Measurements from ENCODE around the gene REPS2. TPM values are rescaled to one million over a fixed set of nuclear protein-coding genes. Genes with fewer than 3 reads are reported as not detected.

Gene REPS2
- total RNA-seq, 1 donor from 2014 or later, result 4.1 TPM

- Histone ChIP-seq H3F3A (ENCODE audit: low read depth) (no peaks in the 10 kb centered on the region), H3K27me3 (no peaks in the 10 kb centered on the region), H4K20me1 (ENCODE audit: low read depth) (no peaks in the 10 kb centered on the region), H3K4me2 (no peak overlapping the region), H3K9me3 (ENCODE audit: low read depth) (no peaks in the 10 kb centered on the region), H3K79me2 (ENCODE audit: low read depth) (no peaks in the 10 kb centered on the region), H2AFZ (replicated peaks) (no peak overlapping the region), H3K9ac (no peak overlapping the region), H3K27ac (no peak overlapping the region), H3K36me3 (no peaks in the 10 kb centered on the region), H3K4me3 (no peak overlapping the region), H3K4me1 (no peaks in the 10 kb centered on the region)
- DNase-seq (ENCODE audit: low spot score), result no peak
- Mint-ChIP-seq H3K4me1 (peaks cover 8% of the 10 kb centered on the region), H3K27me3 (ENCODE audit: insufficient read depth, low read depth) (no peaks in the 10 kb centered on the region), H3K27ac (no peak overlapping the region), H3K9me3 (no peaks in the 10 kb centered on the region), H3K4me3 (no peak overlapping the region), H3K36me3 (no peaks in the 10 kb centered on the region)
- TF ChIP-seq, protein P1, sequence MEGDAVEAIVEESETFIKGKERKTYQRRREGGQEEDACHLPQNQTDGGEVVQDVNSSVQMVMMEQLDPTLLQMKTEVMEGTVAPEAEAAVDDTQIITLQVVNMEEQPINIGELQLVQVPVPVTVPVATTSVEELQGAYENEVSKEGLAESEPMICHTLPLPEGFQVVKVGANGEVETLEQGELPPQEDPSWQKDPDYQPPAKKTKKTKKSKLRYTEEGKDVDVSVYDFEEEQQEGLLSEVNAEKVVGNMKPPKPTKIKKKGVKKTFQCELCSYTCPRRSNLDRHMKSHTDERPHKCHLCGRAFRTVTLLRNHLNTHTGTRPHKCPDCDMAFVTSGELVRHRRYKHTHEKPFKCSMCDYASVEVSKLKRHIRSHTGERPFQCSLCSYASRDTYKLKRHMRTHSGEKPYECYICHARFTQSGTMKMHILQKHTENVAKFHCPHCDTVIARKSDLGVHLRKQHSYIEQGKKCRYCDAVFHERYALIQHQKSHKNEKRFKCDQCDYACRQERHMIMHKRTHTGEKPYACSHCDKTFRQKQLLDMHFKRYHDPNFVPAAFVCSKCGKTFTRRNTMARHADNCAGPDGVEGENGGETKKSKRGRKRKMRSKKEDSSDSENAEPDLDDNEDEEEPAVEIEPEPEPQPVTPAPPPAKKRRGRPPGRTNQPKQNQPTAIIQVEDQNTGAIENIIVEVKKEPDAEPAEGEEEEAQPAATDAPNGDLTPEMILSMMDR (IDR thresholded peaks at IDR 0.05), result no peak
- no peak for TF ChIP-seq EZH2 (IDR thresholded peaks at IDR 0.05)
- TF ChIP-seq EZH2phosphoT487 (IDR thresholded peaks at IDR 0.05), result no peak
Measured at GRCh38 chrX:17052793-17053192, 106.3 kb downstream of the REPS2 start.

DNA sequence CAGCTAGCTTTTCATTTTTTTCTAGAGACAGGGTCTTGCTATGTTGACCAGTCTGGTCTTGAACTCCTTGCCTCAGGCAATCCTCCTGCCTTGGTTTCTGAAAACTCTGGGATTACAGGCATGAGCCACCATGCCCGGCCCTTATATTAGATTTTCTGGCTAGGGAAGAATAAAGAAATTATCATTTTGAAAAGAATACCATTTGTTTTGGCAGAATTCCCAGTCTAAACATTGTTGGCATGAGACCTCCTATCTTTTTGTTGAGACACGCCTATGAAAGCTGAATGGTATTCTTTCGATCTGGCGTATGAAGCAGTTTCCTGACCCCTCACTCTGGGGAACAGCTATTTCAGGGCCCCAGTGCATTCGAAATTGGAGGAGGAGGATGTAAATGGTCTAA lies 107.0 kb downstream of the REPS2 start:
- Histone ChIP-seq H3K9me3 (ENCODE audit: low read depth) (no peaks in the 10 kb centered on the region), H3F3A (ENCODE audit: low read depth) (no peaks in the 10 kb centered on the region), H3K4me3 (no peak overlapping the region), H2AFZ (replicated peaks) (no peak overlapping the region), H3K9ac (no peak overlapping the region), H3K4me1 (no peaks in the 10 kb centered on the region), H3K27ac (no peak overlapping the region), H4K20me1 (ENCODE audit: low read depth) (no peaks in the 10 kb centered on the region), H3K36me3 (no peaks in the 10 kb centered on the region), H3K79me2 (ENCODE audit: low read depth) (no peaks in the 10 kb centered on the region), H3K27me3 (no peaks in the 10 kb centered on the region), H3K4me2 (no peak overlapping the region)
- H3K36me3 Mint-ChIP-seq, result no peaks in the 10 kb centered on the region
- no peaks in the 10 kb centered on the region for H3K27me3 Mint-ChIP-seq (ENCODE audit: insufficient read depth, low read depth)
- no peak overlapping the region for H3K27ac Mint-ChIP-seq
- TF ChIP-seq EZH2 (IDR thresholded peaks at IDR 0.05) (no peak), EZH2phosphoT487 (IDR thresholded peaks at IDR 0.05) (no peak)
- TF ChIP-seq, protein P1 (IDR thresholded peaks at IDR 0.05), result no peak
- DNase-seq (ENCODE audit: low spot score), result no peak
- peaks cover 8% of the 10 kb centered on the region for H3K4me1 Mint-ChIP-seq
- no peaks in the 10 kb centered on the region for H3K9me3 Mint-ChIP-seq
- H3K4me3 Mint-ChIP-seq, result no peak overlapping the region

- Histone ChIP-seq H3K4me2 (no peak overlapping the region), H3K36me3 (no peaks in the 10 kb centered on the region), H3K4me3 (no peak overlapping the region), H3K27me3 (no peaks in the 10 kb centered on the region), H3F3A (ENCODE audit: low read depth) (no peaks in the 10 kb centered on the region), H3K27ac (no peak overlapping the region), H4K20me1 (ENCODE audit: low read depth) (no peaks in the 10 kb centered on the region), H3K79me2 (ENCODE audit: low read depth) (no peaks in the 10 kb centered on the region), H3K4me1 (no peaks in the 10 kb centered on the region), H3K9ac (no peak overlapping the region), H3K9me3 (ENCODE audit: low read depth) (no peaks in the 10 kb centered on the region), H2AFZ (replicated peaks) (no peak overlapping the region)
- Mint-ChIP-seq H3K27ac (no peak overlapping the region), H3K4me1 (peaks cover 8% of the 10 kb centered on the region), H3K36me3 (no peaks in the 10 kb centered on the region), H3K9me3 (no peaks in the 10 kb centered on the region), H3K4me3 (no peak overlapping the region), H3K27me3 (ENCODE audit: insufficient read depth, low read depth) (no peaks in the 10 kb centered on the region)
- DNase-seq (ENCODE audit: low spot score), result no peak
- TF ChIP-seq, protein P1 (IDR thresholded peaks at IDR 0.05), result no peak
- TF ChIP-seq EZH2 (IDR thresholded peaks at IDR 0.05), result no peak
- TF ChIP-seq EZH2phosphoT487 (IDR thresholded peaks at IDR 0.05), result no peak
Measured at GRCh38 chrX:17056868-17057608, 110.6 kb downstream of the REPS2 start.
